Keratinocyte (primary cell): ENCODE measurements around the gene SNX7. TPM values are rescaled to one million over a fixed set of nuclear protein-coding genes. Genes with fewer than 3 reads are reported as not detected.

ENCODE experiments used
- DNase-seq: peaks from one replicate; pipeline ENCODE4 v3.0.0-alpha.2; 2011; ENCODE audit warnings: low read depth, missing footprints, low spot score
- FAIRE-seq: peaks from 2 replicates; lab custom pipeline; 2011; peaks lifted over from hg19 to GRCh38; lab: Jason Lieb, UNC
- H2AFZ ChIP-seq: 2 replicates; pipeline ENCODE4 v1.6.0; 2012; ENCODE audit warnings: low read length, control low read depth, inconsistent platforms; ENCODE audit not compliant: control insufficient read depth
- H3K27ac ChIP-seq: 2 replicates; pipeline ENCODE4 v1.5.1; 2011; ENCODE audit warnings: low read length; ENCODE audit not compliant: control insufficient read depth, insufficient read depth
- H3K27me3 ChIP-seq: 3 replicates; pipeline ENCODE4 v1.6.0; 2011; ENCODE audit warnings: low read length; ENCODE audit not compliant: control insufficient read depth, insufficient read depth; ENCODE audit errors: extremely low read depth
- H3K36me3 ChIP-seq, 2 experiments: 2 replicates in 1 of 2; 3 replicates in 1 of 2; pipeline ENCODE4 v1.5.1; 2011; ENCODE audit warnings: low read length in 2 of 2, mild to moderate bottlenecking in 1 of 2; ENCODE audit not compliant: control insufficient read depth in 2 of 2, insufficient read depth in 2 of 2; ENCODE audit errors: extremely low read depth in 1 of 2
- H3K4me1 ChIP-seq: 3 replicates; pipeline ENCODE4 v1.5.1; 2011; ENCODE audit warnings: low read length; ENCODE audit not compliant: control insufficient read depth, insufficient read depth; ENCODE audit errors: extremely low read depth
- H3K4me2 ChIP-seq: 3 replicates; pipeline ENCODE4 v1.6.0; 2011; ENCODE audit warnings: low read depth, low read length; ENCODE audit not compliant: control insufficient read depth, insufficient read depth; ENCODE audit errors: extremely low read depth
- H3K4me3 ChIP-seq, 3 experiments: fragments of 200-600 bp in 1 of 3; sonication (generic) in 1 of 3; 2 replicates in 2 of 3; 3 replicates in 1 of 3; pipeline ENCODE4 v1.5.1; 2011 to 2016; ENCODE audit warnings: low read length in 3 of 3, mild to moderate bottlenecking in 3 of 3, control low read depth in 2 of 3, inconsistent platforms in 1 of 3, low read depth in 1 of 3, mixed read lengths in 1 of 3, mixed run types in 1 of 3, moderate library complexity in 1 of 3; ENCODE audit not compliant: control insufficient read depth in 2 of 3, insufficient read depth in 2 of 3; ENCODE audit errors: extremely low read depth in 1 of 3
- H3K79me2 ChIP-seq: 2 replicates; pipeline ENCODE4 v1.6.0; 2012; ENCODE audit warnings: low read length; ENCODE audit not compliant: control insufficient read depth, insufficient read depth
- H3K9ac ChIP-seq: 3 replicates; pipeline ENCODE4 v1.6.0; 2011; ENCODE audit warnings: low read length; ENCODE audit not compliant: control insufficient read depth, insufficient read depth; ENCODE audit errors: extremely low read depth
- H3K9me1 ChIP-seq: 3 replicates; pipeline ENCODE4 v1.6.0; 2011; ENCODE audit warnings: low read length; ENCODE audit not compliant: control insufficient read depth, insufficient read depth; ENCODE audit errors: extremely low read depth
- H3K9me3 ChIP-seq: 2 replicates; pipeline ENCODE4 v1.5.1; 2012; ENCODE audit warnings: low read depth, low read length; ENCODE audit not compliant: control insufficient read depth
- H4K20me1 ChIP-seq: 3 replicates; pipeline ENCODE4 v1.6.0; 2011; ENCODE audit warnings: low read length; ENCODE audit not compliant: control insufficient read depth, insufficient read depth; ENCODE audit errors: extremely low read depth
- EZH2 ChIP-seq: IDR thresholded peaks from one replicate; pipeline ENCODE4 v1.6.1; 2012; ENCODE audit warnings: inconsistent platforms, mild to moderate bottlenecking, low read length, moderate library complexity
- dilution Hi-C: fragments of 300-500 bp; cut with MboI; formaldehyde crosslinking; loops from one replicate; pipeline ENCODE4 v1.7.0; 2020; ENCODE audit warnings: low sequenced_read_pairs; ENCODE audit not compliant: extremely low pct_ligation_motif_present
- polyA plus RNA-seq, 5 experiments: library from polyadenylated mRNA; depleted of rRNA in 3 of 5; stranded (reverse) in 3 of 5; stranded (forward) in 1 of 5; unstranded in 1 of 5; fragments of >200 nt; gene quantifications; 1 replicate in 1 of 5; 2 replicates in 3 of 5; 3 replicates in 1 of 5; pipeline versions ENCODE4 v1.2.1 to v1.2.3, GENCODE V29; 2011 to 2012; ENCODE audit warnings: missing spikeins in 2 of 5, low read depth in 1 of 5, low replicate concordance in 1 of 5
- TF ChIP-seq, protein P1 (sequence below), 3 experiments: IDR thresholded peaks in 1 of 3; conservative IDR thresholded peaks in 1 of 3; optimal IDR thresholded peaks in 1 of 3; 2 replicates in 2 of 3; 3 replicates in 1 of 3; pipeline versions ENCODE3 to v1.5.1; 2011; ENCODE audit warnings: low read length in 3 of 3, mild to moderate bottlenecking in 3 of 3, moderate library complexity in 2 of 3, control low read depth in 1 of 3, inconsistent platforms in 1 of 3; ENCODE audit not compliant: insufficient read depth in 2 of 3; ENCODE audit errors: extremely low read depth in 1 of 3

Gene SNX7
- polyA plus RNA-seq, 1 donor (not counting 4 experiments of a cell fraction or from before 2014, with no cell fraction given) = 50.5 TPM

DNA sequence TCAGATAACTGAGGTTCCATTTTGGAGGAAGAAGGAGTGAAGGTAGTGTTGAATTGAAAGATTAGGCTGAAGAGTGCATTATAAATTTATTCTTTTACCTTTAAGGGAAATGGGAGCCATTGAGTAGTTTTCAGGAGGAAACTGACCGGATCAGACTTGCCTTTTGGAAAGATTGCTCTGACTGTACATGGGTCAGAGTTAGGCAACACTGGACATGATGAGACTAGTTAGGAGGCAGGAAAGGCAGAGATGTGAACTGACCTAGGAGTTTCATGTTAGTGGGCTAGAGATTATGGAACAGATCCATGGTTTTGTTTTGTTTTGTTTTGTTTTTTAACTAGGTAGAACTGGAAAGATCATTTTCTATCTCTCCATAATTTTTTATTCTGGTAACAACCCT is 78.2 kb downstream of the SNX7 start:
- Histone ChIP-seq H3K4me3 (peak overlapping the region in 1 of 3 experiments; percentile 30), H4K20me1 (no peaks in the 10 kb centered on the region), H3K9me1 (no peaks in the 10 kb centered on the region), H3K79me2 (no peaks in the 10 kb centered on the region), H3K27ac (peak overlapping the region; percentile 44), H3K36me3 (no peaks in the 10 kb centered on the region), H3K9me3 (no peaks in the 10 kb centered on the region), H3K4me1 (peaks cover 6% of the 10 kb centered on the region), H3K9ac (no peak overlapping the region), H3K4me2 (peak overlapping the region; percentile 84), H3K27me3 (no peaks in the 10 kb centered on the region), H2AFZ (peak overlapping the region; percentile 92)
- TF ChIP-seq, protein P1, sequence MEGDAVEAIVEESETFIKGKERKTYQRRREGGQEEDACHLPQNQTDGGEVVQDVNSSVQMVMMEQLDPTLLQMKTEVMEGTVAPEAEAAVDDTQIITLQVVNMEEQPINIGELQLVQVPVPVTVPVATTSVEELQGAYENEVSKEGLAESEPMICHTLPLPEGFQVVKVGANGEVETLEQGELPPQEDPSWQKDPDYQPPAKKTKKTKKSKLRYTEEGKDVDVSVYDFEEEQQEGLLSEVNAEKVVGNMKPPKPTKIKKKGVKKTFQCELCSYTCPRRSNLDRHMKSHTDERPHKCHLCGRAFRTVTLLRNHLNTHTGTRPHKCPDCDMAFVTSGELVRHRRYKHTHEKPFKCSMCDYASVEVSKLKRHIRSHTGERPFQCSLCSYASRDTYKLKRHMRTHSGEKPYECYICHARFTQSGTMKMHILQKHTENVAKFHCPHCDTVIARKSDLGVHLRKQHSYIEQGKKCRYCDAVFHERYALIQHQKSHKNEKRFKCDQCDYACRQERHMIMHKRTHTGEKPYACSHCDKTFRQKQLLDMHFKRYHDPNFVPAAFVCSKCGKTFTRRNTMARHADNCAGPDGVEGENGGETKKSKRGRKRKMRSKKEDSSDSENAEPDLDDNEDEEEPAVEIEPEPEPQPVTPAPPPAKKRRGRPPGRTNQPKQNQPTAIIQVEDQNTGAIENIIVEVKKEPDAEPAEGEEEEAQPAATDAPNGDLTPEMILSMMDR (optimal IDR thresholded peaks at IDR 0.05 in 1 of 3, IDR thresholded peaks at IDR 0.05 in 1 of 3, conservative IDR thresholded peaks at IDR 0.05 in 1 of 3; ENCODE audit: extremely low read depth in 1 of 3, insufficient read depth in 2 of 3, low read length in 3 of 3) = no peak
- TF ChIP-seq EZH2 = no peak
- dilution Hi-C loops = no loop called here
- DNase-seq (peak; percentile 49), FAIRE-seq (peak; percentile 92)

DNA sequence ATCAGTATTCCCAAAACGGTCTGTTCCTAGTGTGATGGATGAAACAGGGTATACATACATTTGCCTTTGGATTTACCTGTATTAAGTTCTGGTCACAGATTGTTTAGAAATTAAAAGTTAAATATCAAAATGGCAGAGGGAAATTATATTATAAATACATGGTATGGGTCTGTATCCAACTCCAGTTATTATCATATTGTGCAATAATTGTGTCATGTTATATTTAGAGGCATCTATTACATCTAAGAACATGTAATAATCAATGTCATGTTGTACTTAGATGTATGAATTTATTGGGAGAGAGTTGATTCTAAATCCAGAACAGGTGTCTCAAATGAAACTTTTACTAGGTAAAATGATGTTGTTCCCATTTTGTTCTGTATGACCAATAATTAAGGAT is 79.6 kb downstream of the SNX7 start:
- Histone ChIP-seq H3K79me2 (no peaks in the 10 kb centered on the region), H3K36me3 (no peaks in the 10 kb centered on the region), H4K20me1 (no peaks in the 10 kb centered on the region), H3K9me3 (no peaks in the 10 kb centered on the region), H3K27ac (no peak overlapping the region), H3K4me2 (no peak overlapping the region), H3K4me1 (peaks cover 6% of the 10 kb centered on the region), H3K27me3 (no peaks in the 10 kb centered on the region), H3K9me1 (no peaks in the 10 kb centered on the region), H3K4me3 (no peak overlapping the region), H3K9ac (no peak overlapping the region), H2AFZ (no peak overlapping the region)
- FAIRE-seq = no peak
- DNase-seq = no peak
- dilution Hi-C loops = no loop called here
- no peak for TF ChIP-seq EZH2
- TF ChIP-seq, protein P1 (optimal IDR thresholded peaks at IDR 0.05 in 1 of 3, IDR thresholded peaks at IDR 0.05 in 1 of 3, conservative IDR thresholded peaks at IDR 0.05 in 1 of 3; ENCODE audit: extremely low read depth in 1 of 3, insufficient read depth in 2 of 3, low read length in 3 of 3) = no peak
